ENCODE results near the gene BCAP31.
A peak's percentile ranks its signal among the peaks of the same experiment; 100 is the strongest.
"Not testable (repeated sequence)": the region's sequence is repeated elsewhere in the genome, so short reads cannot be mapped to it uniquely, and the experiment has no call there.

Gene BCAP31

GRCh38 chrX:153733651-153734240, 9.6 kb upstream of the BCAP31 start:
- DNase-seq: no peak

DNA sequence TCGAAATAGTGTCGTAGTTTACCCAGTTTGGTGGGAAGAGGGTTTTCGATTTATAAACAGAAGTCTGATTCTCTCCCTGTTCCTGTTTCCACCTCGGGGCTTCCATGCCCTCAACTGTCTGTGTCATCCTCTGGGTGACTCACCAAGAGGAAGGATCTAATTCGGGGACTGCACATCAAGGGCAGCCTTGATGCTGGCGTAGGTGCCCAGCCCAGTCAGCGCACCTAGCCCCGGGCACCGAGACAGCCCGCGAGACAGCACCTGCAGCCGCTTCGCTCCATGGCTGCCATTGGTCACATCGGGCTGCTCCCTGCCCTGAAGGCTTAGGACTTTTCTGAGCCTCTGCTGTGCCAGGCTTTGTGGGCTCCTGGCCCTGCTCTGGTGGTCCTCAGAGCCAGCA, 8.2 kb upstream of the BCAP31 start:
- DNase-seq: no peak

DNA sequence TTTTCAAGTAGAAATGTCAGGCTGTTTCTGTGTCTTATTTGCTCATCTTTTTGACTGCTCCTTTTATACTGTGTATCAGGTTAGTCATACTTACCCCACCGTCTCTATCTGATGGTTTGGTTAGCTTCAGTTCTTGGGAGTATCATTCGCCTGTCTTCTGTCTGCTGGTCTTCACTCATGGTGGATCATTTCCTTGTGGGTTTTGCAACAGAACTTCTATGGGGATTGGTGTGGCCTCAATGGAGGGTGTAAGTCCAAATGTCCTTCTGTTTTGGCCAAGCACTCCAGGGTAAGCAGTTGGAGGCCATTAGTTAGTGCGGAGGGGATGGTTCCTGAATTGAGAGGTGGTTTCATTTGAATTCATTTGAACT, 7.6 kb upstream of the BCAP31 start:
- no peak for DNase-seq

DNA sequence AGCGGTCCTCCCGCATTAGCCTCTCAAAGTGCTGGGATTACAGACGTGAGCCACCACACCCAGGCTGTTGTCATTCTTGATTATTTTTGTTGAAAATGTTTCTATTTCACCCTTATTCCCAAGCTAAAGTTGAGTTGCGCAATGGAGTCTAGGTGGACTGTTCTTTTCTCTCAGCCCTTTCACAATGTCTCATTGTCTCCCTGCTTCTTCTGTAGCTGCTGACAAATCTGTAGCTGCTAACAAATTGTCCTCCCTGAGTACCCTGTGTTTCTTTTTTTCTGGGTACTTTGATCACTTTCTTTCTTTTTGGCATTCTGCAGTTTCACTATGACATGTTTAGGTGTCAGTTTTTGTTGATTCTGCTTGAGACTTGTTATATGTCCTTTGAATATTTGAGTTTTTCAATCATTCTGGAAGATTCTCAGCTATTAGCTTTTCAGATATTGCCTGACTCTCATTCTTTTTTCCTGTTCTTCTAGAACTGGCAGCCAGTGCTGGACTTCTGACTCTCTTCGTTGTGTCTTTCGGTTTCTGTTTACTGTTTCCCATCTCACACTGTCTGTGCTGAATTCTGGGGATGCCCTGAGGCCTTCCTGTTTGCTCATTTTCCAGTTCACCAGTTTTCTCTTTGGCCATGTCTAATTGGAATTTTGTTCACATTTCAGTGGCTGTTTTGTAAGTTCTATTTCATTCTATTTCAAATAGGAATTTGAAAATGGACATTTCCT, 7.1 kb upstream of the BCAP31 start:
- DNase-seq: no peak

DNA sequence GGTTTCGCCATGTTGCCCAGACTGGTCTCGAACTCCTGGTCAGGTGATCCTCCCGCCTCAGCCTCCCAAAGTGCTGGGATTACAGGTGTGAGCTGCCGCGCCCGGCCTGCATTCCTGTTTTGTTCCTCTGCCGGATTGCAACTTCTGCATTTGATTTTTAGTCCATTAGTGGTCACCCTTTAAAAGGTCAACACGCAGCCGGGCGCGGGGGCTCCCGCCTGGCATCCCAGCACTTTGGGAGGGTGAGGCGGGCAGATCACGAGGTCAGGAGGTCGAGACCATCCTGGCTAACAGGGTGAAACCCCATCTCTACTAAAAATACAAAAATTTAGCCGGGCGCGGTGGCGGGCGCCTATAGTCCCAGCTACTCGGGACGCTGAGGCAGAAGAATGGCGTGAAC, 5.9 kb upstream of the BCAP31 start:
- not testable (repeated sequence) for DNase-seq

DNA sequence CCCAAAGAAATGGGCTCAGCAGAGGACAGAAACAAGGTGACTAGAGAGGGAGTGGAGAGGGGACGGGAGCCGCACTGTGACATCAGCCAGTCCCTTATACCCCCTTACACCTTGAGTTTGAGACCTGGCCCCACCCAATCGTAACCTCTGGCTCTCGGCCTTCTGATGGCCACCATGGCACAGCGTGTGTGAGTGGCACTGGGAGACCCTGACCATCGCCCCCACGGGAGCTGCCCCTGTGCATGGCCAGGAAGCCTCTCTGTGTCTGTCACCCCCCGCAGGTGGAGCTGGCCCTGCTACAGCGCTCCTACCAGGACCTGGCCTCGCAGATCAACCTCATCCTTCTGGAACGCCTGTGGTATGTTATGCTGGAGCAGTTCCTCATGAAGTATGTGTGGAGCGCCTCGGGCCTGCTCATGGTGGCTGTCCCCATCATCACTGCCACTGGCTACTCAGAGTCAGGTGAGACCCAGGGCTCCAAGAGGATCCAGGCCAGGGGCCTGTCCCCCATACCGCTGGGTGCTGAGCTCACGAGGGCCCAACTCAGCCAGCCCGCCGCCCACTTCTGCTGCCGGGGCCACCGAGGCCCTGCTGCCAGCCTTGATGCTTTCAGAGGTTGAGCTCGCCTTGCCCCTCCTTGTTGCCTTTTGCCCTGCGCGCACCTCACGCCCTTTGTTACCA, 4.9 kb upstream of the BCAP31 start:
- DNase-seq: no peak

DNA sequence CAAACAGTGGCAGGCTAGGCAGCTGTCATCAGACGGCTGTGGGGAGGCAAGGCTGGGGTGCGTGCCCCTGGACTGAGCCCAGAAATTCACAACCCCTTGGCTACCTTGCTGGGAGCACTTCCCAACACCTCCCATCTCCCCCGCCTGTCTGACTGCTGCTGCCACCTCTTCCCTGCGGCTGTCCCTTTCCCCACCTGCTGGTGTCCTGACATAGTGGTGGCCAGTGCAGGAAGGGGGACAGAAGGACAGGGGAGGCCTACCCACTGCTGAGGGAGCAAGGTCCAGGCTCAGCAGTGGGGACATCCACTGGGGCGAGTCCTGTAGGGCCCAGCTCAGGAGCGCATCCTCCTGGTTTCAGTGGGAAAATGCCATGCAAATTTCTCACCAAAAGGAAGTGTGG, 3.9 kb upstream of the BCAP31 start:
- DNase-seq: no peak

GRCh38 chrX:153727123-153727931, 3.1 kb upstream of the BCAP31 start:
- peak; percentile 78 for DNase-seq

GRCh38 chrX:153726286-153727122, 2.3 kb upstream of the BCAP31 start:
- peak; percentile 30 for DNase-seq

DNA sequence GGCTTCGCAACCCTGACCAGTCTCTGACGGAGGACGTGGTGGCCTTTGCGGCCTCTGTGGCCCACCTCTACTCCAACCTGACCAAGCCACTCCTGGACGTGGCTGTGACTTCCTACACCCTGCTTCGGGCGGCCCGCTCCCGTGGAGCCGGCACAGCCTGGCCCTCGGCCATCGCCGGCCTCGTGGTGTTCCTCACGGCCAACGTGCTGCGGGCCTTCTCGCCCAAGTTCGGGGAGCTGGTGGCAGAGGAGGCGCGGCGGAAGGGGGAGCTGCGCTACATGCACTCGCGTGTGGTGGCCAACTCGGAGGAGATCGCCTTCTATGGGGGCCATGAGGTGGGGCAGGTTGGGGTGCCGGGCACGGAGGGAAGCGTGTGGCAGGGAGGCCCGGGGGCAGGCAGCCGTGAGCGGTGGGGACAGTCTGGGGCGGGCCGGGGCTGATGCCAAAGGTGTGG, 1.7 kb upstream of the BCAP31 start:
- no peak for DNase-seq

DNA sequence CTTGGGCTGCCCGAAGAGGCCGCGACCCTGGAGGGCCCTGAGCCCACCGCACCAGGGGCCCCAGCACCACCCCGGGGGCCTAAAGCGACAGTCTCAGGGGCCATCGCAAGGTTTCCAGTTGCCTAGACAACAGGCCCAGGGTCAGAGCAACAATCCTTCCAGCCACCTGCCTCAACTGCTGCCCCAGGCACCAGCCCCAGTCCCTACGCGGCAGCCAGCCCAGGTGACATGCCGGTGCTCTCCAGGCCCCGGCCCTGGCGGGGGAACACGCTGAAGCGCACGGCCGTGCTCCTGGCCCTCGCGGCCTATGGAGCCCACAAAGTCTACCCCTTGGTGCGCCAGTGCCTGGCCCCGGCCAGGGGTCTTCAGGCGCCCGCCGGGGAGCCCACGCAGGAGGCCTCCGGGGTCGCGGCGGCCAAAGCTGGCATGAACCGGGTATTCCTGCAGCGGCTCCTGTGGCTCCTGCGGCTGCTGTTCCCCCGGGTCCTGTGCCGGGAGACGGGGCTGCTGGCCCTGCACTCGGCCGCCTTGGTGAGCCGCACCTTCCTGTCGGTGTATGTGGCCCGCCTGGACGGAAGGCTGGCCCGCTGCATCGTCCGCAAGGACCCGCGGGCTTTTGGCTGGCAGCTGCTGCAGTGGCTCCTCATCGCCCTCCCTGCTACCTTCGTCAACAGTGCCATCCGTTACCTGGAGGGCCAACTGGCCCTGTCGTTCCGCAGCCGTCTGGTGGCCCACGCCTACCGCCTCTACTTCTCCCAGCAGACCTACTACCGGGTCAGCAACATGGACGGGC, 1.0 kb upstream of the BCAP31 start:
- no peak for DNase-seq

DNA sequence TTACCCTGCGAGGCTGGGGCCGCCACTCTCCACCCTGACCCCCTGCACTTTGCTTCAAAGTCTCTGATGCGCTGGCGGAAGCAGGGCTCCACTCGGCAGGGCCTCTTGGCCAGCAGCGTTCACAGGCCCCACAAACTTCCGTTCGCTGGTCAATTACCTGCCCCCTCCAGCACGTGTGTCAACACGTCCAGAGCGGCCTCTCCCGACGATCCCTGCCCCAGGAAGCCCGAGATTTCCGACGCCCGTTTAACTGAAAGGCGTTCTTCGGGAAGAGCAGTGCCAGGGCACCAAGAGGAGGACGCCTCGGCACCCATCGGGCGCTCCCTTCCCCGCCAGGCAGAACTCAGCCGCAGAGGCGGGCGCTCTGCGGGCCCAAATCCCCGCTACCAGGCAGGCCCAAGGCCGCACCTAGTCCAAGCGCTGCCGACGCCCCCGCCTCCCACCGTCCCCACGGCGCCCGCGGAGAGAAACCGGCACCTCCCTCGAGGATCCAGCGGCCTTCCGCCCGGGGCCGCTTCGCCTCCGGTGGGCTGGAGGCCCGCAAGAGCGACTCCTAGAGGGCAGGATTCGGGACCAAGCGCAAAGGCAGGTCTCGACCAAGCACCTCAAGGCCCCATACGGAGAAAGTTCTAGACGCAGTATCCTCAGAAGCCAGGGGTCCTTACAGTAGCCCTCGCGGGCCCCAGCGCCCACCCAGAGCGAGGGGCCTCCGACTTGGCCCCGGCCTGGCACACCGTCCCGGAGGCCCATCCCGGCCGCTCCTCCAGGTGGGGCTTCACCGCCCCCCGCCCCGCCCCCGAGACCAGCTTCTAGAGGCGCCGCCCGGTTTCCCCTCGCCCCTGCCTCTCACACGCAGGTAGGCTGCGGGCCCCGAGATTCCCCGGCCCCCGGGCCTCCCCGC, 586 bp downstream of the BCAP31 start:
- DNase-seq: peak; percentile 24

GRCh38 chrX:153722704-153723350, 1.4 kb downstream of the BCAP31 start:
- no peak for DNase-seq

GRCh38 chrX:153719701-153720100, 4.5 kb downstream of the BCAP31 start:
- no peak for DNase-seq

- DNase-seq: no peak
Observed at GRCh38 chrX:153719238-153719637, 4.9 kb downstream of the BCAP31 start.

DNA sequence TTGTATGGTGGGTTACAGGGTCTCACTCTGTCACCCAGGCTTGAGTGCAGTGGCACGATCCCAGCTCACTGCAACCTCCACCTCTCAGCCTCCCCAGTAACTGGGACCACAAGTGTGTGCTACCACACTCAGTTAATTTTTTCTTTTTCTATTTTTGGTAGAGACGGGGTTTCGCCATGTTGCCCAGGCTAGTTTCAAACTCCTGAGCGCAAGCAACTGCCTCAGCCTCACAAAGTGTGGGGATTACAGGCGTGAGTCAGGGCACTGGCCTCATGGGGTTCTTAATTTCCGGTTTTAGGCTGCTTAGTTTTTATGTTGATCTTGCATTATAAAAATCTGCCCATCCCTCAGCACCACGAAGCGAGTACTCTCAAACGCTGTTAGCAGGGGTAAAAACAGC, 6.7 kb downstream of the BCAP31 start:
- DNase-seq: no peak

DNA sequence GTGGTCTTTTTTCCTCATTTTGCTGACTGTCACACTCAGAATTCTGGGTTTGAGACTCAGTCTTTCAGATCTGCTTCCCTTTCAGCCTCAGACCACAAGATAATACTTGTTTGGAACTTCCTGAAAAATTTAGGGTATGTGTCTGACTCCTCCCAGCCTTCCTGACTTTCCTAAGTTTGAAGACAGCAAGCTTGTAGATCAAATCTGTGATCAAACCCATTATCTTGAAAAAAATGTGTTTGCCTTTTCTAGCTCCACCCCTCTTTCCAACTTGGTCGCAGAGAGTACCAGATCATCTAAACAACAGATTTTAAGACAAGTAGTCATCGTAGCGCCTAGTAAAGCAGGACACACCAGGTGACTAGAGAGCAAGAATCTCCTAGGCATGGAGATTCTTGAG, 9.9 kb downstream of the BCAP31 start:
- no peak for DNase-seq

DNA sequence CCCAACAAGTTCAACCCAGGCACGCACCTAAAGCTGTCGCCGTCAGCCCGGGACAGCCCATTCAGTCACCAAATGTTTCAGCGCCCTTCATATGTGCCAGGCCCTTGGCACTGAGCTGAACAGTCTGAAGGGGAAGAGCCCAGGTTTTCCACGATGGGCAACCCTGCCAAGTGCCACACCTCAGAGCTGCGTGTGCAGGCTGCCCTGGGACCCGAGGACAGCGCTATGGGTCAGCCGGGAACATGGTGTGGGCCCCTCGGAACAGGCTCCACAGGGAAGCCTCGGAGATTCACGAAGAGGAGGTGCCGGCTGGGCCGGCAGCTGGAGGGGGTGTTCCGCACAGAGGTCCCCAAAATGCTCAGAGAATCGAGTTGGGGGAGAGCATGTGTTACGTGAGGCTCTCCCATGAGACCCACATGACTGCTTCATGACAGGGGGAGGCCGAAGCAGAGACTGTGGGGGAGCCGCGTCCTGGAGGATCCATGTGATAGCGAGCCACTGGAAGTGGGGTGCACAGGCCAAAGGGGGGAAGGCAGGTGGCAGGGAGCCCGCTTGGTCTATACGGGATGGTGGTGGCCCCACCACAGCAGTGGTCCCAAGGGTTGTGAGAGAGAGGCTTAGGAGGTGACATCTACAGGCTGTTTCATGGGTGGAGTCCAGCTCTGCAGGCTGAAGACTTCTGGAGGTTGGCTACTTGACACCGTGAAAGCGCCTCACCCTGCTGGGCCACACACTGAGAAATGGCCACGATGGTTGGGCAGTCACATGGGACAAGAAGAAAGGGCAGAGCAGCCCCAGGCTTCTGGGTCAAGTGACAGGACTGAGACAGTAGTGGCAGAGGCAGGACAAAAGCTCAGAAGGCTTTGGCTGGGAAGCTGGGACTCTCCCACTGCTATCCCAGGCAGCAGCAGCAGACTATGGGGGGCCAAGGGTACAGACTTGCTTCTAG, 14.2 kb downstream of the BCAP31 start:
- no peak for DNase-seq

DNA sequence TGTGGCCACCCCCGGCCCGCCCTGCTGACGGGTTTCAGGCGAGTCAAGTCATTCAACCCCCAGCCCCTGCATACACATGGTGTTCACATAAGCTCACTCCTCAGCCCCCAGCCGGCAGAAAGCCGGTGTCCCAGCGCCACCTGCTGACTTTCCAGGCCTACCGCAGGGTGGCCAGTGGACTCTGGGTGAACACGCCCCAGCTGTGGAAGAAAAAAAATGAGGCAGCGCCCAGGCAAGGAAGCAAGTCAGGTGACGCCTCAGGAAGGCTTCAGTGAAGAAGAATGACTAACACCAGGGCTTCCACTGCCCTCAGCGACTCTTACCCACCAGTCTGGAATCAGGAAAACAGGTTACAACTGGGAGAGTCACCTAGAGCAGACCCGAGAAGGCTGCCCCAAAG, 15.8 kb downstream of the BCAP31 start:
- peak; percentile 24 for DNase-seq

All from COR-L47 (cell line).